ENCODE data around the gene LTBP2.

Gene LTBP2

GRCh38 chr14:74586681-74587362 lies 25.2 kb downstream of the LTBP2 start:
- no peak for DNase-seq

GRCh38 chr14:74585406-74586335 lies 26.4 kb downstream of the LTBP2 start:
- no peak for DNase-seq

GRCh38 chr14:74584951-74585350 lies 27.1 kb downstream of the LTBP2 start:
- DNase-seq, result no peak

- DNase-seq, result peak; percentile 66
Observed at GRCh38 chr14:74583689-74584434, 28.2 kb downstream of the LTBP2 start.

GRCh38 chr14:74582910-74583581 lies 29.0 kb downstream of the LTBP2 start:
- no peak for DNase-seq

GRCh38 chr14:74580275-74580672 lies 31.8 kb downstream of the LTBP2 start:
- no peak for DNase-seq

- DNase-seq, result peak; percentile 66
Observed at GRCh38 chr14:74579447-74580274, 32.4 kb downstream of the LTBP2 start.

- DNase-seq, result no peak
Observed at GRCh38 chr14:74578479-74578878, 33.6 kb downstream of the LTBP2 start.

GRCh38 chr14:74577948-74578275 lies 34.1 kb downstream of the LTBP2 start:
- DNase-seq, result no peak

GRCh38 chr14:74577247-74577947 lies 34.6 kb downstream of the LTBP2 start:
- no peak for DNase-seq

- no peak for DNase-seq
Observed at GRCh38 chr14:74575936-74576335, 36.1 kb downstream of the LTBP2 start.

- no peak for DNase-seq
Observed at GRCh38 chr14:74575507-74575906, 36.5 kb downstream of the LTBP2 start.

- DNase-seq, result no peak
Observed at GRCh38 chr14:74574706-74575105, 37.3 kb downstream of the LTBP2 start.

GRCh38 chr14:74574090-74574433 lies 38.0 kb downstream of the LTBP2 start:
- no peak for DNase-seq

- DNase-seq, result no peak
Observed at GRCh38 chr14:74573421-74574089, 38.5 kb downstream of the LTBP2 start.

- no peak for DNase-seq
Observed at GRCh38 chr14:74572726-74573301, 39.2 kb downstream of the LTBP2 start.

GRCh38 chr14:74571901-74572725 lies 39.9 kb downstream of the LTBP2 start:
- DNase-seq, result peak; percentile 37

GRCh38 chr14:74571441-74571841 lies 40.6 kb downstream of the LTBP2 start:
- DNase-seq, result no peak

GRCh38 chr14:74570696-74571095 lies 41.3 kb downstream of the LTBP2 start:
- DNase-seq, result no peak

Data from activated CD4-positive, alpha-beta T cell treated with anti-CD3 and anti-CD28 coated beads for 48 hours (primary cell).